CD4-positive, alpha-beta memory T cell (primary cell): Measurements from ENCODE around the gene PEX14. TPM values are rescaled to one million over a fixed set of nuclear protein-coding genes. Genes with fewer than 3 reads are reported as not detected.

Experiments
- CTCF ChIA-PET: fragments of 350-600 bp; sonication (Branson Sonifier 250); formaldehyde crosslinking; loops from one replicate; lab custom pipeline; 2021; ENCODE audit warnings: inconsistent platforms; ENCODE audit not compliant: partially characterized antibody; lab: Charles Lee
- POLR2A ChIA-PET: fragments of 350-600 bp; sonication (Branson Sonifier 250); formaldehyde crosslinking; loops from one replicate; lab custom pipeline; 2021; ENCODE audit not compliant: partially characterized antibody; lab: Charles Lee
- DNase-seq, 5 donors: peaks; one replicate each; pipeline versions ENCODE4 v3.0.0 to v3.0.0-alpha.2; 2020 to 2022; ENCODE audit warnings: mixed read lengths in 1 of 5
- H3K27ac ChIP-seq: one replicate; pipeline ENCODE4 v1.7.0; 2013; ENCODE audit warnings: low read depth, low read length
- H3K27me3 ChIP-seq: 2 replicates; pipeline ENCODE4 v1.7.0; 2013; ENCODE audit warnings: mild to moderate bottlenecking, low read length, moderate library complexity; ENCODE audit not compliant: insufficient read depth
- H3K36me3 ChIP-seq: 2 replicates; pipeline ENCODE4 v1.7.0; 2013; ENCODE audit warnings: mild to moderate bottlenecking, low read length, moderate library complexity; ENCODE audit not compliant: insufficient read depth
- H3K4me1 ChIP-seq: 2 replicates; pipeline ENCODE4 v1.7.0; 2013; ENCODE audit warnings: mild to moderate bottlenecking, low read length, moderate library complexity; ENCODE audit not compliant: insufficient read depth
- H3K4me3 ChIP-seq, 2 donors: one replicate each; pipeline ENCODE4 v1.7.0; 2013; ENCODE audit warnings: low read length in 2 of 2, mild to moderate bottlenecking in 1 of 2
- H3K9me3 ChIP-seq, 2 donors: one replicate each; pipeline ENCODE4 v1.7.0; 2013; ENCODE audit warnings: low read length in 2 of 2, control low read depth in 1 of 2; ENCODE audit not compliant: control insufficient read depth in 1 of 2
- H3K27ac Mint-ChIP-seq, 7 donors: one replicate each; pipeline ENCODE4 v1.8.0; 2020 to 2021; ENCODE audit warnings: mixed read lengths in 7 of 7, mild to moderate bottlenecking in 6 of 7, inconsistent platforms in 3 of 7, moderate library complexity in 3 of 7
- H3K27me3 Mint-ChIP-seq, 2 donors: one replicate each; pipeline ENCODE4 v1.8.0; 2020 to 2021; ENCODE audit warnings: mixed read lengths in 2 of 2
- H3K36me3 Mint-ChIP-seq, 2 donors: one replicate each; pipeline ENCODE4 v1.8.0; 2020 to 2021; ENCODE audit warnings: mixed read lengths in 2 of 2, inconsistent platforms in 1 of 2, mild to moderate bottlenecking in 1 of 2
- H3K4me1 Mint-ChIP-seq, 4 donors: one replicate each; pipeline ENCODE4 v1.8.0; 2020 to 2021; ENCODE audit warnings: mixed read lengths in 4 of 4, mild to moderate bottlenecking in 1 of 4
- H3K4me3 Mint-ChIP-seq, 8 donors: one replicate each; pipeline ENCODE4 v1.8.0; 2020 to 2021; ENCODE audit warnings: mixed read lengths in 8 of 8, mild to moderate bottlenecking in 7 of 8, moderate library complexity in 6 of 8, inconsistent platforms in 3 of 8
- H3K9me3 Mint-ChIP-seq, 8 donors: one replicate each; pipeline ENCODE4 v1.8.0; 2020 to 2021; ENCODE audit warnings: mixed read lengths in 8 of 8, mild to moderate bottlenecking in 5 of 8, inconsistent platforms in 3 of 8, moderate library complexity in 1 of 8
- intact Hi-C: fragments of 100-400 bp; cut with micrococcal nuclease; formaldehyde crosslinking; loops from one replicate; pipeline ENCODE4 v1.15.1; 2023
- polyA plus RNA-seq, 2 donors: library from polyadenylated mRNA; unstranded; fragments of 300-500 nt; fragmentation: Illumina TruSeq; gene quantifications; one replicate each; pipeline ENCODE4 v1.2.3, GENCODE V29; 2021
- total RNA-seq, 2 experiments: library from RNA; stranded (reverse); gene quantifications; one replicate each; pipeline ENCODE4 v1.2.3, GENCODE V29; 2021

The PEX14 gene
- total and polyA plus RNA-seq, 4 experiments from 2014 or later, result 3.1 to 16.1 (median 9.9) TPM

DNA sequence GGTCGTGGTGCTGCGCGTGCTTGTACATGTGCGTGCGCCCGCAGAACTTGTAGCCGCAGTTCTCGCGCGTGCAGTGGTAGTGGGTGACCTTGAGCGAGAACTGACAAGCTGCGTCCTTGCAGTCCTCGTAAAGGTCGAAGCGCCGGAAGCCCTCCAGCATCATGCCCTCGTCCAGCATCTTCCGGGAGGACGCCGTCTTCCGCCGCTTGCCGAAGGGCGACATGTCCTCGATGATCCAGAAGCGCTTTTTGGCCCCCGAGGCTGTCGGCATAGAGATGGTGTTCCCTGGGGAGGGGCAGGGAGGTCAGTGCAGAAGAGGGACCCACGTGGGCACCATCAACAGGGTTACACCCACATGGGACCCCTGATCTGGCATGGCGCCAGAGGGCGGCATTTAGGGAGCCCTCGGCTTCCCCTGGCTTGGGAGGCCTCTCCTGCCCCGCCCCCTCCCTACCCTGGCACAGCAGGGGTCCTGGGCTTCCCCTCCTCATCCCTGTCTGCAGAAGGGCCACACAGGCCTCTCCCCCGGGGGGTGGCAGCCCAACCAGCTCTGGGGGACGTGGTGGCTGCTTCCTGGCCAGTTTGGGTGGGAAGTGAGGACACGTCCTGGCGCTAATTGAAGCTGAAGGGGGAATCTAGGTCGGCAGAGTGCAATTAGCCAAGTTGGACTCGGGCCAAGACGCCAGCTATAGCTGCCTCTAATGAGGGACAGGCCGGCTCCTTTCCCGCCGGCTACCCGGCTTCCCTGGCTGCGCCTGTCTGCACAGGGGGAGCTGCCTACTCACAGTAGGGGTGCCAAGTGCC lies 165.2 kb downstream of the PEX14 start:
- POLR2A ChIA-PET, result no interaction called here
- peaks cover 0 to 10% (median under 1%) of the 10 kb centered on the region in 4 donors for H3K4me1 Mint-ChIP-seq

DNA sequence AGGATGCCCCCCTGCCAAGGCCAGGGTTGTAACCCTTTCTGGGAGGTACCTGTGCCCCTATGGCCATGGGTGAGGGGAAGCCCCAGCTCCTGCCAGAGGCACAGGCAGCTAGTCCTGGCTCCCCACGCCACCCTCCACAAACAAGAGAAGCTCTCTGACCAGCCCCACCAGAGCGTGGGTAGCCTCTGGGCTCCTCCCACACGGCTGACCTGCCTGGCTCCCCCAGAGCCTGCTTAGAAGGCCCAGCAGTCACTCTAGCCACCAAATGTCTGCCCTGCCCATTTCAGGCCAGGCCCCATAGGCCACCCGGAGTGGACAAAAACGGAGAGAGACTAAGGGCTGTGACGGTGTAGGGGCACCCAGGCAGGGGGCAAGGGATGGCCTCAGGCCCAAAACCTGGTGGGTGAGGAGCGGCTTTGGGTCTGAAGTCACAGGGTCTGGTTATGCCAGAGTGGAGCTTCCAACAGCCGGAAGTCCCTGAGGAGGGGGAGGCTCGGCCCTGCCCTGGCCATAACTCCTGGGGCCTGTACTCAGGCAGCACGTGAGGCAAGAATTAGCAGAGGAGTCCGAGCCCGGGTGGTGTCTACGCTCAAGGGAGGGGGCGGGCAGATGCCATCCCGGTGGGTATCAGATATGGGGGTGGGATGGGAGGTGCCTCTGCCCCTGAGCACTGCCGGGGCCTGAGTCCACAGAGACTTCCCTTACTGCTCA lies 166.2 kb downstream of the PEX14 start:
- H3K9me3 Mint-ChIP-seq, result no peaks in the 10 kb centered on the region
- ChIA-PET POLR2A (no interaction called here), CTCF (no interaction called here)
- DNase-seq, result no peak
- H3K36me3 Mint-ChIP-seq, result peaks cover 0 to 4% of the 10 kb centered on the region in 2 donors
- no peak overlapping the region for H3K4me3 ChIP-seq
- peaks cover 0 to 10% (median under 1%) of the 10 kb centered on the region in 4 donors for H3K4me1 Mint-ChIP-seq
- H3K4me3 Mint-ChIP-seq, result no peak overlapping the region
- peaks cover 6% of the 10 kb centered on the region for H3K4me1 ChIP-seq
- no peaks in the 10 kb centered on the region for H3K36me3 ChIP-seq
- intact Hi-C loops, result no loop called here
- H3K27ac Mint-ChIP-seq, result peak overlapping the region in 1 of 7 donors; percentile 40
- no peaks in the 10 kb centered on the region for H3K9me3 ChIP-seq
- no peak overlapping the region for H3K27ac ChIP-seq
- no peaks in the 10 kb centered on the region for H3K27me3 ChIP-seq
- H3K27me3 Mint-ChIP-seq, result no peaks in the 10 kb centered on the region

More for the DNA sequence above, 165.2 kb downstream of the PEX14 start:
- Mint-ChIP-seq H3K9me3 (no peaks in the 10 kb centered on the region), H3K27me3 (no peaks in the 10 kb centered on the region), H3K4me3 (peak overlapping the region in 2 of 8 donors; percentile 20 to 22), H3K36me3 (no peaks in the 10 kb centered on the region), H3K27ac (peak overlapping the region in 1 of 7 donors; percentile 29)
- Histone ChIP-seq H3K27ac (no peak overlapping the region), H3K4me3 (no peak overlapping the region), H3K36me3 (no peaks in the 10 kb centered on the region), H3K4me1 (peaks cover 6% of the 10 kb centered on the region), H3K27me3 (no peaks in the 10 kb centered on the region), H3K9me3 (no peaks in the 10 kb centered on the region)
- intact Hi-C loops, result no loop called here
- no peak for DNase-seq
- CTCF ChIA-PET, result no interaction called here

DNA sequence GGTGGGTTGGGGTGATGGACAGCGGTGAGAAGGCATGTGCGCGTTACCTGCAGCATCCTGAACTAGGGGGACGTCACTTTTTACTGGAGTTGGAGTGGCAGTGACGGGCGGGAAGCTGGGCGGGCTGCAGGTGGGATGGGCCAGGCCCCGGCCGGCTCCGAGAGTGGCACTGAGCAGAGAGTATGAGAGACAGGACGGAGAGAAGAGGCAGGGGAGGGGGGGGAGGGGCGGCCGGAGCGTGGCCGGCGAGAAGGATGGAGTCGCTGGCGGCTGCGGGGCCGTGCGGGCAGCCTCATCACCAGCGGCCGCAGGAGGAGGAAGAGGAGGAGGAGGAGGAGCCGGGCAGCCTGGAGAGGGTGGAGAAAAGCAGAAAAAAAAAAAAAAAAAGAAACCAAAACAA lies 167.2 kb downstream of the PEX14 start:
- POLR2A ChIA-PET, result no interaction called here
- H3K27me3 ChIP-seq, result no peaks in the 10 kb centered on the region
- Mint-ChIP-seq H3K36me3 (peaks cover 0 to 4% of the 10 kb centered on the region in 2 donors), H3K4me3 (no peak overlapping the region), H3K4me1 (peaks cover 0 to 9% (median under 1%) of the 10 kb centered on the region in 4 donors), H3K27me3 (no peaks in the 10 kb centered on the region), H3K9me3 (no peaks in the 10 kb centered on the region), H3K27ac (peak overlapping the region in 2 of 7 donors; percentile 48 to 93)
- H3K4me1 ChIP-seq, result peaks cover 6% of the 10 kb centered on the region
- H3K36me3 ChIP-seq, result no peaks in the 10 kb centered on the region
- H3K4me3 ChIP-seq, result no peak overlapping the region
- H3K9me3 ChIP-seq, result no peaks in the 10 kb centered on the region
- DNase-seq, result no peak
- intact Hi-C loops, result no loop called here
- H3K27ac ChIP-seq, result no peak overlapping the region
- CTCF ChIA-PET, result no interaction called here

GRCh38 chr1:10642403-10643080 lies 167.8 kb downstream of the PEX14 start:
- H3K9me3 Mint-ChIP-seq, result no peaks in the 10 kb centered on the region
- H3K4me3 ChIP-seq, result no peak overlapping the region
- H3K36me3 ChIP-seq, result no peaks in the 10 kb centered on the region
- H3K4me3 Mint-ChIP-seq, result no peak overlapping the region
- no peak for DNase-seq
- peaks cover 5% of the 10 kb centered on the region for H3K4me1 ChIP-seq
- H3K27me3 ChIP-seq, result no peaks in the 10 kb centered on the region
- peaks cover 0 to 4% of the 10 kb centered on the region in 2 donors for H3K36me3 Mint-ChIP-seq
- peaks cover 0 to 5% (median 0%) of the 10 kb centered on the region in 4 donors for H3K4me1 Mint-ChIP-seq
- intact Hi-C loops, result no loop called here
- ChIA-PET CTCF (no interaction called here), POLR2A (no interaction called here)
- no peaks in the 10 kb centered on the region for H3K9me3 ChIP-seq
- H3K27ac Mint-ChIP-seq, result peak overlapping the region in 2 of 7 donors; percentile 48 to 93
- H3K27me3 Mint-ChIP-seq, result no peaks in the 10 kb centered on the region
- no peak overlapping the region for H3K27ac ChIP-seq

GRCh38 chr1:10643607-10644306 lies 169.0 kb downstream of the PEX14 start:
- no peak for DNase-seq
- no peaks in the 10 kb centered on the region for H3K27me3 Mint-ChIP-seq
- intact Hi-C loops, result no loop called here
- no peaks in the 10 kb centered on the region for H3K27me3 ChIP-seq
- no peaks in the 10 kb centered on the region for H3K9me3 ChIP-seq
- no peaks in the 10 kb centered on the region for H3K4me1 ChIP-seq
- POLR2A ChIA-PET, result no interaction called here
- no peak overlapping the region for H3K4me3 ChIP-seq
- CTCF ChIA-PET, result no interaction called here
- H3K27ac Mint-ChIP-seq, result peak overlapping the region in 2 of 7 donors; percentile 42 to 43
- H3K9me3 Mint-ChIP-seq, result no peaks in the 10 kb centered on the region
- peaks cover 0 to 4% of the 10 kb centered on the region in 2 donors for H3K36me3 Mint-ChIP-seq
- no peak overlapping the region for H3K27ac ChIP-seq
- no peak overlapping the region for H3K4me3 Mint-ChIP-seq
- no peaks in the 10 kb centered on the region for H3K36me3 ChIP-seq
- no peaks in the 10 kb centered on the region for H3K4me1 Mint-ChIP-seq

DNA sequence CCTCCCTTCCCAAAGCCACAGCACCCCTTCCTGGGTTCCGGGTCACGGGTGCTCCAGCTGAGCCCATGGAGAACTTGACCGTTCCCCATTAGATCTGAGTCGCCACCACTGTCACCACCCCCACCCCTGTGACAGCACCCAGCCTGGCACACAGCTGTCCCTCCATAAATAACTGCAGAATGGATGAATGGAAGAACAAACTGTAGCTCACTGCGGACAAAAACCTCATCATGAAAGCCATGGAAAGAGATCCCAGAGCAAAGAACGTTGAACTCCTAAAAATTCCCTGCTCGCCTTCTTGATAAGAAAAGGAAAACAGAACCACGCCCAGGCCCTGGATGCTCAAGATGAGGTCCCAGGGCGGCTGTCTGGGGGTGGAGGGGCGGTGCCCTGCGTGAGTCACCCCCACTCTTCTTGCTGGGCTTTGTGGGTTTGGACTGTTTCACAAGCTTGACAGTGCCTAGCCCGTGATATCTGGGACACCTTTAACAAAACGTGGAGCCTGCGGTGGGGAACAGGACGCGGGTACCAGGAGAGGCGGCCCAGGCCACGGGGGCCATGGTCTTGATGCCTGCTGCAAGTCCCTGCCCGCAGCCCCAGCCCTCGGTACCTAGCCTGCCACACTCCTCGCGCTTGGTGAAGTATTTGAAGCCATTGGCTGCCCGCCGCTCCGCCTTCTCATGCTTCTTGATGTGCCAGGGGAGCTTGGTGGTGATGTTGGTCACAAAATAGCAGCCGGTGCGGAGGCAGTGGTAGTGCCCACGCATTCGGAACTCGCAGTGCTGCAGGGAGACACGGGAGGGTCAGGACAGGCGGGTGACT lies 169.8 kb downstream of the PEX14 start:
- CTCF ChIA-PET, result no interaction called here
- H3K27ac ChIP-seq, result no peak overlapping the region
- POLR2A ChIA-PET, result interaction anchor here (1.4 kb wide), 1 partner anchor 8 kb away, joined by 3 read pairs; no protein-coding TSS in a partner anchor
- no peak overlapping the region for H3K4me3 ChIP-seq
- Mint-ChIP-seq H3K4me3 (no peak overlapping the region), H3K36me3 (peaks cover 0 to 4% of the 10 kb centered on the region in 2 donors), H3K4me1 (no peaks in the 10 kb centered on the region), H3K27ac (peak overlapping the region in 1 of 7 donors; percentile 43), H3K9me3 (no peaks in the 10 kb centered on the region), H3K27me3 (no peaks in the 10 kb centered on the region)
- intact Hi-C loops, result no loop called here
- H3K4me1 ChIP-seq, result no peaks in the 10 kb centered on the region
- H3K27me3 ChIP-seq, result no peaks in the 10 kb centered on the region
- H3K36me3 ChIP-seq, result no peaks in the 10 kb centered on the region
- DNase-seq, result peak in 1 of 5 donors; percentile 33
- no peaks in the 10 kb centered on the region for H3K9me3 ChIP-seq
